ENCODE data around the gene COX6A2.

DNA sequence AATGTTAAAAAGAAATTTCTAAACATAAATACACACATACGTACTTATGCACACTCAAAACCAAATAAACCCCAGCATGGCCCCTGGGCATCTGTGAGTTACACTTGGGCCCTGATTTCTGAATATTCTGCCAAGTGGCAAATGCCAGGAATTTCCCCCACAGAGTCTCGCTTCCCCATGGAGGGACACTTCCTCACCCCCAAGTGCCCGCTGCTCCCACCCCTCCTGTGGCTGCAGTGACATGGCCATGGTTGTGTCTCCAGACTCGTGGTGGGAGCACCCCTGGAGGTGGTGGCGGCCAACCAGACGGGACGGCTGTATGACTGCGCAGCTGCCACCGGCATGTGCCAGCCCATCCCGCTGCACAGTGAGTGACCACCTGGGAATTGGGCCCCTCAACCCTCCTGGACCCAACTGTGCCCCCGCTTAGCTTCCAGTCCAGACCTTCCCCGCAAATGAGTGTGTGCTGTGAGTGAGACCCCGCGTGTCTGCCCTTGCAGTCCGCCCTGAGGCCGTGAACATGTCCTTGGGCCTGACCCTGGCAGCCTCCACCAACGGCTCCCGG is 31.0 kb downstream of the COX6A2 start:
- TF ChIP-seq GATA2 (IDR thresholded peaks at IDR 0.05; ENCODE audit: low read depth, low read length) (no peak), GATA3 (IDR thresholded peaks at IDR 0.05; ENCODE audit: low read depth, low read length) (no peak)
